ACC112 (cell line): Measurements from ENCODE around the gene ARHGAP5.
A peak's percentile ranks its signal among the peaks of the same experiment; 100 is the strongest.
"Not testable (repeated sequence)": the region's sequence is repeated elsewhere in the genome, so short reads cannot be mapped to it uniquely, and the experiment has no call there.

Source experiments
- H2AFZ ChIP-seq: fragments of 200-600 bp; sonication (generic); one replicate; pipeline ENCODE4 v1.6.0; 2017; ENCODE audit warnings: antibody characterized with exemption, low read length; ENCODE audit not compliant: unreplicated experiment
- H3K27ac ChIP-seq: fragments of 200-600 bp; sonication (generic); 2 replicates; pipeline ENCODE4 v1.5.1; 2014; ENCODE audit warnings: low read depth, mild to moderate bottlenecking, antibody characterized with exemption, low read length, moderate library complexity
- H3K27me3 ChIP-seq: fragments of 200-600 bp; sonication (generic); 2 replicates; pipeline ENCODE4 v1.6.1; 2014; ENCODE audit warnings: mild to moderate bottlenecking, antibody characterized with exemption, low read length, moderate library complexity, mixed read lengths; ENCODE audit not compliant: insufficient read depth
- H3K36me3 ChIP-seq: fragments of 200-600 bp; sonication (generic); 2 replicates; pipeline ENCODE4 v1.6.1; 2016; ENCODE audit warnings: mild to moderate bottlenecking, antibody characterized with exemption, low read length, moderate library complexity, mixed read lengths; ENCODE audit not compliant: insufficient read depth
- H3K4me1 ChIP-seq: fragments of 200-600 bp; sonication (generic); one replicate; pipeline ENCODE4 v1.6.1; 2016; ENCODE audit warnings: low read length, mixed read lengths; ENCODE audit not compliant: insufficient read depth, unreplicated experiment, control insufficient read depth
- H3K4me3 ChIP-seq: fragments of 200-600 bp; sonication (generic); 2 replicates; pipeline ENCODE4 v1.5.1; 2014; ENCODE audit warnings: mild to moderate bottlenecking, low read depth, low read length
- H3K79me2 ChIP-seq: fragments of 200-600 bp; sonication (generic); one replicate; pipeline ENCODE4 v1.6.0; 2016; ENCODE audit warnings: low read length; ENCODE audit not compliant: control insufficient read depth, unreplicated experiment, insufficient read depth

Gene ARHGAP5

GRCh38 chr14:32110548-32110896, 33.4 kb downstream of the ARHGAP5 start:
- no peaks in the 10 kb centered on the region for H3K4me1 ChIP-seq
- H2AFZ ChIP-seq: no peak overlapping the region
- peaks cover 60% of the 10 kb centered on the region for H3K79me2 ChIP-seq
- H3K4me3 ChIP-seq: no peak overlapping the region
- H3K36me3 ChIP-seq: peaks cover 24% of the 10 kb centered on the region
- no peak overlapping the region for H3K27ac ChIP-seq
- no peaks in the 10 kb centered on the region for H3K27me3 ChIP-seq

- peaks cover 58% of the 10 kb centered on the region for H3K79me2 ChIP-seq
- no peak overlapping the region for H3K4me3 ChIP-seq
- peak overlapping the region; percentile 23; the same call in 1 of the 2 replicates for H3K27ac ChIP-seq
- H2AFZ ChIP-seq: no peak overlapping the region
- no peaks in the 10 kb centered on the region for H3K27me3 ChIP-seq
- peaks cover 31% of the 10 kb centered on the region for H3K36me3 ChIP-seq
- peaks cover 9% of the 10 kb centered on the region for H3K4me1 ChIP-seq
Observed at GRCh38 chr14:32121536-32121935, 44.4 kb downstream of the ARHGAP5 start.

- no peaks in the 10 kb centered on the region for H3K27me3 ChIP-seq
- H3K27ac ChIP-seq: peak overlapping the region; percentile 23; the same call in 1 of the 2 replicates
- peaks cover 60% of the 10 kb centered on the region for H3K79me2 ChIP-seq
- peaks cover 9% of the 10 kb centered on the region for H3K4me1 ChIP-seq
- no peak overlapping the region for H3K4me3 ChIP-seq
- no peak overlapping the region for H2AFZ ChIP-seq
- H3K36me3 ChIP-seq: peaks cover 33% of the 10 kb centered on the region
Observed at GRCh38 chr14:32121948-32122347, 44.8 kb downstream of the ARHGAP5 start.

- H3K4me1 ChIP-seq: peaks cover 10% of the 10 kb centered on the region
- H3K36me3 ChIP-seq: peaks cover 29% of the 10 kb centered on the region
- H3K79me2 ChIP-seq: peaks cover 63% of the 10 kb centered on the region
Observed at GRCh38 chr14:32126899-32127730, 50.0 kb downstream of the ARHGAP5 start.

GRCh38 chr14:32127731-32128654, 50.9 kb downstream of the ARHGAP5 start:
- not testable (repeated sequence) for H3K4me1 ChIP-seq, H2AFZ ChIP-seq, H3K27me3 ChIP-seq, H3K4me3 ChIP-seq, H3K27ac ChIP-seq
- H3K79me2 ChIP-seq: peaks cover 55% of the 10 kb centered on the region
- H3K36me3 ChIP-seq: peaks cover 22% of the 10 kb centered on the region

More at GRCh38 chr14:32126899-32127730, 50.0 kb downstream of the ARHGAP5 start:
- H3K27me3 ChIP-seq, H3K4me3 ChIP-seq, H3K27ac ChIP-seq, H2AFZ ChIP-seq: not testable (repeated sequence)

- Histone ChIP-seq H3K4me3 (no peak overlapping the region), H3K27ac (no peak overlapping the region), H2AFZ (no peak overlapping the region), H3K4me1 (peaks cover 6% of the 10 kb centered on the region), H3K36me3 (peaks cover 23% of the 10 kb centered on the region), H3K79me2 (peaks cover 48% of the 10 kb centered on the region), H3K27me3 (no peaks in the 10 kb centered on the region)
Observed at GRCh38 chr14:32128703-32129102, 51.6 kb downstream of the ARHGAP5 start.

- Histone ChIP-seq H3K79me2 (peaks cover 44% of the 10 kb centered on the region), H2AFZ (no peak overlapping the region), H3K27me3 (no peaks in the 10 kb centered on the region), H3K4me1 (peaks cover 6% of the 10 kb centered on the region), H3K4me3 (no peak overlapping the region), H3K27ac (no peak overlapping the region), H3K36me3 (peaks cover 26% of the 10 kb centered on the region)
Observed at GRCh38 chr14:32129124-32129523, 52.0 kb downstream of the ARHGAP5 start.

GRCh38 chr14:32131689-32132088, 54.6 kb downstream of the ARHGAP5 start:
- not testable (repeated sequence) for H2AFZ ChIP-seq, H3K4me3 ChIP-seq, H3K27ac ChIP-seq, H3K4me1 ChIP-seq, H3K27me3 ChIP-seq
- Histone ChIP-seq H3K36me3 (peaks cover 17% of the 10 kb centered on the region), H3K79me2 (peaks cover 27% of the 10 kb centered on the region)

GRCh38 chr14:32134448-32135097, 57.5 kb downstream of the ARHGAP5 start:
- H3K36me3 ChIP-seq: peaks cover 39% of the 10 kb centered on the region
- no peak overlapping the region for H3K27ac ChIP-seq
- H3K27me3 ChIP-seq: no peaks in the 10 kb centered on the region
- H3K4me3 ChIP-seq: no peak overlapping the region
- peaks cover 19% of the 10 kb centered on the region for H3K79me2 ChIP-seq
- H2AFZ ChIP-seq: no peak overlapping the region
- H3K4me1 ChIP-seq: peaks cover under 1% of the 10 kb centered on the region

GRCh38 chr14:32136027-32136825, 59.1 kb downstream of the ARHGAP5 start:
- Histone ChIP-seq H3K27ac (no peak overlapping the region), H2AFZ (no peak overlapping the region), H3K36me3 (peaks cover 44% of the 10 kb centered on the region), H3K4me1 (no peaks in the 10 kb centered on the region), H3K27me3 (no peaks in the 10 kb centered on the region), H3K4me3 (no peak overlapping the region), H3K79me2 (peaks cover 14% of the 10 kb centered on the region)
